ENCODE results near the gene TRPM7. TPM values are rescaled to one million over a fixed set of nuclear protein-coding genes. Genes with fewer than 3 reads are reported as not detected.

Gene TRPM7
- 22.2 to 30.2 TPM (median 23.6 TPM) in 5 replicates for total RNA-seq (2022; extraction: Qiagen RNA extraction)

DNA sequence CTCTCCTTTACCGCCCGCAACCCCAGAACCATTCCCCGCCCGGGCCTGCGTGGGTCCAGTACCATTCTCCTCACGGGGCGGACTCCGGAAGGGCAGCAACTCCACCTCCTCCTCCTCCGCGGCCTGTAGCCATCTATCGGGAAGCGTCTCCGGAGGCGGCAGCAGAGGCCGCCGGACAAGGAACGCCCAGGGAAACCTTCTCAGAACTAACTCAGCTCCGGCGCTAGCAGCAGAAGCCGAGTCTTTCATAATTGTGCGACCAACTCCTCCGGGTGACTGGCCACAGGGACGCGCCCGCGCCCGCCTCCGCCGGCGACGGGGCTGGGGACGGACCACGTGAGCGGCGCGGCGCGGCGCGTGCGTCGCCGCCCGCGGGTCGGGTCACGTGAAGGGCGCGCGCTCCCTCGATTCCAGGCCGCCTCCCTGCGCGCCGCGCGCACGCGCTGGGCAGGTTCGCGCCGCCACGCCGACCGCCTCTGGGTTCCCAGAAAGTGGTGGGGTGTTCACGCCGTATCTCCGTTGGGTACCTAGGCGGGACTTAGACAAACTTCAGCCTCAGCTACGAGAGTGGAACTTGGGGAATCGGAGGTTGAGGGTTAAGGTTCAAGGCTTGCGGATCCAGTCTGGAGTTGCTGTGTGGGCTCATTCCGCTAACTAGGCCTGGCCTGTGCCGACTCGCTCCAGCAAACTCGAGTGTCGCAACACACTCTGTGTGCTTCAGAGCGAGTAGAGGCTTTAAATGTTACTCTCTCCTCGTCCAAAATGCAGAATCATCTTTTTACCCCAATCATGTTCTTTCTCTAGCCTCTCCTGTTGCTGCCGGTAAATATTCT, at the start of gene TRPM7:
TSS of gene TRPM7 (minus strand) at position 329 of the 833 bp plus-strand sequence. CDS start at position 65, 264 bp downstream.

DNA sequence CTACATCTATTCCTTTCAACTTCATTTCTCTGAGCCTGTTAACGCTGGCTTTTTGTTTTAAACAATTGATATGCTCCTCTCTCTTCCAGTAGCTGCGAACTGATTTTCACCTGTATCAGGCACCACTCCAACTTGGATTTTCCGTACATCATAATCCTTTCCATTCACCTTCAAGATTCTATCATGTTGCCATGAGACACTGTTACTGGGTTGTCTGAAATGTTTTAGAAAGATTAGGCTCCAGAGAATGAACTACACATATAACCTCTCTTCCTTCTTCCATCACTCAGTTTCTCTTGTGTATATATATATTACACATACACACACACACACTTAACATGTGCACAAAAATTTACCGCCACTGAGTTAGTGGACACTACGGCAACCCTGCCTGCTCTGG, 140.0 kb downstream of the TRPM7 start, which contains the start of gene USP50:
TSS of gene USP50 (minus strand) at position 101 of the 400 bp plus-strand sequence. CDS start 141 bp downstream, outside the sequence.

Other genes with a start within 250 kb of the TRPM7 start
- gene USP50, start 140.1 kb downstream of the TRPM7 start, total RNA-seq (2022; extraction: Qiagen RNA extraction) = 0.09 TPM in 1 of 5 replicates, not detected in the others
- 84.6 to 104 TPM (median 96.3 TPM) in 5 replicates for gene SPPL2A, start 78.9 kb upstream of the TRPM7 start, total RNA-seq (2022; extraction: Qiagen RNA extraction)
- gene AP4E1, start 221.9 kb upstream of the TRPM7 start, total RNA-seq (2022; extraction: Qiagen RNA extraction) = 6.9 to 9.7 TPM (median 8.3 TPM) in 5 replicates